OCI-LY7 (cell line): ENCODE measurements around the gene TAF4. TPM values are rescaled to one million over a fixed set of nuclear protein-coding genes. Genes with fewer than 3 reads are reported as not detected.
"Not testable (repeated sequence)": the region's sequence is repeated elsewhere in the genome, so short reads cannot be mapped to it uniquely, and the experiment has no call there.

ENCODE experiments used
- BruUV-seq: library from RNA; stranded (reverse); fragments of 400-500 nt; replicated peaks from 2 replicates; lab custom pipeline; 2021; lab: Mats Ljungman, UMichigan
- CTCF ChIA-PET: fragments of 300-600 bp; sonication (Branson Sonifier 250); formaldehyde crosslinking; loops from one replicate; lab custom pipeline; 2022; ENCODE audit warnings: antibody characterized with exemption; ENCODE audit not compliant: unreplicated experiment; lab: Charles Lee
- POLR2A ChIA-PET: fragments of 300-600 bp; sonication (Branson Sonifier 250); formaldehyde crosslinking; loops from one replicate; lab custom pipeline; 2022; ENCODE audit warnings: antibody characterized with exemption; lab: Charles Lee
- DNase-seq: peaks from one replicate; pipeline ENCODE4 v3.0.0-alpha.2; 2015; ENCODE audit warnings: low spot score
- H2AFZ ChIP-seq: fragments of 200-600 bp; sonication (generic), shearing (Covaris generic); 2 replicates; pipeline ENCODE4 v1.6.1; 2014; ENCODE audit warnings: mild to moderate bottlenecking, antibody characterized with exemption, low read length, moderate library complexity
- H3K27ac ChIP-seq: fragments of 200-600 bp; sonication (generic); 2 replicates; pipeline ENCODE4 v1.5.1; 2014; ENCODE audit warnings: mixed run types, low read depth, mild to moderate bottlenecking, moderate library complexity, low read length, inconsistent platforms; ENCODE audit not compliant: poor library complexity, severe bottlenecking
- H3K36me3 ChIP-seq: fragments of 200-600 bp; sonication (generic); 2 replicates; pipeline ENCODE4 v1.6.1; 2014; ENCODE audit warnings: mild to moderate bottlenecking, antibody characterized with exemption, low read length, moderate library complexity, mixed read lengths; ENCODE audit not compliant: insufficient read depth
- H3K4me1 ChIP-seq: fragments of 200-600 bp; sonication (generic); 2 replicates; pipeline ENCODE4 v1.5.1; 2014; ENCODE audit warnings: mild to moderate bottlenecking, low read length; ENCODE audit not compliant: insufficient read depth, poor library complexity, severe bottlenecking
- H3K4me2 ChIP-seq: fragments of 200-600 bp; sonication (generic); 2 replicates; pipeline ENCODE4 v1.6.1; 2014; ENCODE audit warnings: mild to moderate bottlenecking, low read length
- H3K4me3 ChIP-seq: fragments of 200-600 bp; sonication (generic); 2 replicates; pipeline ENCODE4 v1.5.1; 2014; ENCODE audit warnings: mild to moderate bottlenecking, low read depth, low read length; ENCODE audit not compliant: poor library complexity, severe bottlenecking
- H3K79me2 ChIP-seq: fragments of 200-600 bp; sonication (generic); 2 replicates; pipeline ENCODE4 v1.6.1; 2016; ENCODE audit warnings: low read depth, mild to moderate bottlenecking, low read length, moderate library complexity, mixed read lengths; ENCODE audit not compliant: insufficient read depth
- H3K9me2 ChIP-seq: fragments of 200-600 bp; sonication (generic); 2 replicates; pipeline ENCODE4 v1.6.1; 2016; ENCODE audit warnings: mild to moderate bottlenecking, low read length, mixed read lengths; ENCODE audit not compliant: insufficient read depth
- H3K9me3 ChIP-seq: fragments of 200-600 bp; sonication (generic); 2 replicates; pipeline ENCODE4 v1.6.1; 2014; ENCODE audit warnings: mild to moderate bottlenecking, mixed run types, low read length, mixed read lengths
- H4K20me1 ChIP-seq: fragments of 200-600 bp; sonication (generic); 2 replicates; pipeline ENCODE4 v1.6.1; 2014; ENCODE audit warnings: mild to moderate bottlenecking, antibody characterized with exemption, low read length, moderate library complexity, mixed read lengths; ENCODE audit not compliant: insufficient read depth
- CTCF ChIP-seq: fragments of 200-600 bp; sonication (generic); conservative IDR thresholded peaks from 2 replicates; pipeline ENCODE4 v1.5.1; 2014; ENCODE audit warnings: mild to moderate bottlenecking, antibody characterized with exemption, low read length, moderate library complexity, mixed read lengths
- EZH2phosphoT487 ChIP-seq: fragments of 200-600 bp; sonication (generic); IDR thresholded peaks from 2 replicates; pipeline ENCODE4 v1.6.1; 2018; ENCODE audit warnings: low read depth, borderline replicate concordance, mild to moderate bottlenecking, mixed run types, antibody characterized with exemption, low read length, moderate library complexity, mixed read lengths
- intact Hi-C: fragments of 100-400 bp; cut with micrococcal nuclease; formaldehyde crosslinking; loops from one replicate; pipeline ENCODE4 v1.10.0; 2022; ENCODE audit not compliant: unreplicated experiment
- total RNA-seq, 2 experiments: library from RNA; depleted of rRNA in 1 of 2; stranded (reverse); fragments of >200 nt in 1 of 2; shearing (Covaris generic) in 1 of 2; gene quantifications; 2 replicates each; pipeline ENCODE4 v1.2.3, GENCODE V29; 2014 to 2022

TAF4 gene
- total RNA-seq, 2 experiments from 2014 or later = 11.2 to 38.9 TPM

- CTCF ChIA-PET, H3K27ac ChIP-seq, POLR2A ChIA-PET, H3K4me3 ChIP-seq, H3K9me2 ChIP-seq, H4K20me1 ChIP-seq, DNase-seq, H3K36me3 ChIP-seq, H3K4me1 ChIP-seq, H2AFZ ChIP-seq, H3K4me2 ChIP-seq, H3K9me3 ChIP-seq, H3K79me2 ChIP-seq, BruUV-seq, intact Hi-C loops: not testable (repeated sequence)
Observed at GRCh38 chr20:61945495-61945894, 120.2 kb downstream of the TAF4 start.

GRCh38 chr20:61944967-61945366 lies 120.7 kb downstream of the TAF4 start:
- H3K4me1 ChIP-seq, H3K4me2 ChIP-seq, H3K36me3 ChIP-seq, CTCF ChIA-PET, H2AFZ ChIP-seq, DNase-seq, H4K20me1 ChIP-seq, H3K27ac ChIP-seq, H3K79me2 ChIP-seq, H3K9me2 ChIP-seq, POLR2A ChIA-PET, intact Hi-C loops, H3K4me3 ChIP-seq, BruUV-seq, H3K9me3 ChIP-seq: not testable (repeated sequence)

- H3K36me3 ChIP-seq = no peaks in the 10 kb centered on the region
- H4K20me1 ChIP-seq = no peaks in the 10 kb centered on the region
- intact Hi-C loops = no loop called here
- no peaks in the 10 kb centered on the region for H3K9me2 ChIP-seq
- POLR2A ChIA-PET = no interaction called here
- H2AFZ ChIP-seq = no peak overlapping the region
- no peaks in the 10 kb centered on the region for H3K9me3 ChIP-seq
- H3K4me1 ChIP-seq = no peaks in the 10 kb centered on the region
- DNase-seq = no peak
- BruUV-seq = no TSS peak
- no peak overlapping the region for H3K27ac ChIP-seq
- H3K4me3 ChIP-seq = no peak overlapping the region
- H3K4me2 ChIP-seq = no peak overlapping the region
- no peaks in the 10 kb centered on the region for H3K79me2 ChIP-seq
- TF ChIP-seq EZH2phosphoT487 (no peak), CTCF (no peak)
- CTCF ChIA-PET = no interaction called here
Observed at GRCh38 chr20:61942526-61942925, 123.2 kb downstream of the TAF4 start.

- ChIA-PET POLR2A (no interaction called here), CTCF (no interaction called here)
- Histone ChIP-seq H3K36me3 (no peaks in the 10 kb centered on the region), H3K79me2 (no peaks in the 10 kb centered on the region), H3K27ac (no peak overlapping the region), H2AFZ (no peak overlapping the region), H4K20me1 (no peaks in the 10 kb centered on the region), H3K9me2 (no peaks in the 10 kb centered on the region), H3K4me3 (no peak overlapping the region), H3K4me2 (no peak overlapping the region), H3K9me3 (no peaks in the 10 kb centered on the region), H3K4me1 (no peaks in the 10 kb centered on the region)
- no peak for DNase-seq
- BruUV-seq = no TSS peak
- TF ChIP-seq CTCF (no peak), EZH2phosphoT487 (no peak)
- intact Hi-C loops = no loop called here
Observed at GRCh38 chr20:61941721-61942405, 123.8 kb downstream of the TAF4 start.
